ENCODE results near the gene CTNNA2.

GRCh38 chr2:80496775-80497174 is 983.9 kb downstream of the CTNNA2 start:
- TF ChIP-seq CTCF (IDR thresholded peaks at IDR 0.05) (no peak), ZFX (IDR thresholded peaks at IDR 0.05; ENCODE audit: borderline replicate concordance) (no peak)

Data from 22Rv1 (cell line).